Activated T-cell treated with anti-CD3 and anti-CD28 coated beads, Interleukin-2, amount 50 U/mL, for 1 hour (primary cell): ENCODE results near the gene TMED5.

ENCODE experiments used
- DNase-seq: peaks from one replicate; pipeline ENCODE4 v3.0.0-alpha.2; 2020

TMED5 gene

GRCh38 chr1:93113127-93113526 lies 67.1 kb downstream of the TMED5 start:
- DNase-seq, result no peak

GRCh38 chr1:93111561-93111960 lies 68.7 kb downstream of the TMED5 start:
- no peak for DNase-seq

GRCh38 chr1:93111065-93111464 lies 69.1 kb downstream of the TMED5 start:
- no peak for DNase-seq

- no peak for DNase-seq
These were observed 70.6 kb downstream of the TMED5 start for GRCh38 chr1:93109578-93109977.

GRCh38 chr1:93108335-93108734 lies 71.9 kb downstream of the TMED5 start:
- DNase-seq, result no peak

GRCh38 chr1:93107395-93107794 lies 72.8 kb downstream of the TMED5 start:
- DNase-seq, result no peak

GRCh38 chr1:93106226-93106625 lies 74.0 kb downstream of the TMED5 start:
- DNase-seq, result no peak

GRCh38 chr1:93102142-93102541 lies 78.1 kb downstream of the TMED5 start:
- no peak for DNase-seq
